Naive thymus-derived CD8-positive, alpha-beta T cell (primary cell): Measurements from ENCODE around the gene KRTAP3-3. TPM values are rescaled to one million over a fixed set of nuclear protein-coding genes. Genes with fewer than 3 reads are reported as not detected.
A peak's percentile ranks its signal among the peaks of the same experiment; 100 is the strongest.

ENCODE experiments used
- ATAC-seq, 2 donors: fragments of 150-1000 bp; cut with Tn5 transposase in 1 of 2; sonication (Bioruptor Pico), chemical (Tn5 transposase) in 1 of 2; 1 replicate in 1 of 2; 2 replicates in 1 of 2; pipeline ENCODE4 v1.10.0; 2021; ENCODE audit warnings: mild to moderate bottlenecking in 2 of 2, moderate library complexity in 2 of 2
- POLR2A ChIA-PET: fragments of 350-600 bp; sonication (Branson Sonifier 250); formaldehyde crosslinking; loops from one replicate; lab custom pipeline; 2021; ENCODE audit warnings: antibody characterized with exemption; lab: Charles Lee
- DNase-seq, 10 donors: peaks; one replicate each; pipeline versions ENCODE4 v3.0.0 to v3.0.0-alpha.2; 2020 to 2022
- H3K27ac Mint-ChIP-seq, 10 donors: one replicate each; pipeline ENCODE4 v1.8.0; 2020 to 2022; ENCODE audit warnings: mild to moderate bottlenecking in 10 of 10, mixed read lengths in 10 of 10, moderate library complexity in 4 of 10, inconsistent platforms in 1 of 10
- H3K27me3 Mint-ChIP-seq, 5 donors: one replicate each; pipeline ENCODE4 v1.8.0; 2021 to 2022; ENCODE audit warnings: mixed read lengths in 5 of 5
- H3K36me3 Mint-ChIP-seq, 3 donors: one replicate each; pipeline ENCODE4 v1.8.0; 2020 to 2022; ENCODE audit warnings: mixed read lengths in 3 of 3, mild to moderate bottlenecking in 2 of 3, inconsistent platforms in 1 of 3
- H3K4me1 Mint-ChIP-seq, 4 donors: one replicate each; pipeline ENCODE4 v1.8.0; 2021 to 2022; ENCODE audit warnings: mixed read lengths in 4 of 4
- H3K4me3 Mint-ChIP-seq, 10 donors: one replicate each; pipeline ENCODE4 v1.8.0; 2020 to 2022; ENCODE audit warnings: mild to moderate bottlenecking in 10 of 10, mixed read lengths in 10 of 10, moderate library complexity in 6 of 10, inconsistent platforms in 1 of 10
- H3K9me3 Mint-ChIP-seq, 9 donors: one replicate each; pipeline ENCODE4 v1.8.0; 2020 to 2022; ENCODE audit warnings: mixed read lengths in 9 of 9, mild to moderate bottlenecking in 3 of 9, inconsistent platforms in 1 of 9, moderate library complexity in 1 of 9
- polyA plus RNA-seq, 3 donors: library from polyadenylated mRNA; unstranded; fragments of 300-500 nt; fragmentation: Illumina TruSeq; gene quantifications; one replicate each; pipeline ENCODE4 v1.2.3, GENCODE V29; 2021
- total RNA-seq, 8 experiments: library from RNA in 2 of 8; stranded (reverse) in 2 of 8; gene quantifications; one replicate each; pipeline ENCODE4 v1.2.3 and lab custom pipeline; 2021 to 2026

Gene KRTAP3-3
- total and polyA plus RNA-seq, 5 experiments from 2014 or later: not detected

DNA sequence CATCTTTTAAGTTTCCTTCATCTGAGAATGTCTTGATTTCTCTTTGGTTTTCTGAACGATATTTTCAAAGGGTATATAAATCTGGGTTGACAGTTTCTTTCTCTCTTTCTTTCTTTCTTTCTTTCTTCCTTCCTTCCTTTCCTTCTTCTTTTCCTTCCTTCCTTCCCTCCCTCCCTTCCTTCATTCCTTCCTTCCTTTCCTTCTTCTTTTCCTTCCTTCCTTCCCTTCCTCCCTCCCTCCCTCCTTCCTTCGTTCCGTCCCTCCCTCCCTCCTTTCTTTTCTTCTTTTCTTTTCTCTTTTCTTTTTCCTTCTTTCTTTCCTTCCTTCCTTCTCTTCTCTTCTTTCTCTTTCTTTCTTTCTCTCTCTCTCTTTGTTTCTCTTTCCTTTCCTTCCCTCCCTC is 19.6 kb downstream of the KRTAP3-3 start:
- Mint-ChIP-seq H3K27ac (no peak overlapping the region), H3K36me3 (no peaks in the 10 kb centered on the region), H3K4me1 (no peaks in the 10 kb centered on the region), H3K27me3 (peaks cover 6 to 24% (median 9%) of the 10 kb centered on the region in 5 donors), H3K9me3 (no peaks in the 10 kb centered on the region), H3K4me3 (no peak overlapping the region)
- POLR2A ChIA-PET: no interaction called here
- ATAC-seq (no peak), DNase-seq (no peak)

DNA sequence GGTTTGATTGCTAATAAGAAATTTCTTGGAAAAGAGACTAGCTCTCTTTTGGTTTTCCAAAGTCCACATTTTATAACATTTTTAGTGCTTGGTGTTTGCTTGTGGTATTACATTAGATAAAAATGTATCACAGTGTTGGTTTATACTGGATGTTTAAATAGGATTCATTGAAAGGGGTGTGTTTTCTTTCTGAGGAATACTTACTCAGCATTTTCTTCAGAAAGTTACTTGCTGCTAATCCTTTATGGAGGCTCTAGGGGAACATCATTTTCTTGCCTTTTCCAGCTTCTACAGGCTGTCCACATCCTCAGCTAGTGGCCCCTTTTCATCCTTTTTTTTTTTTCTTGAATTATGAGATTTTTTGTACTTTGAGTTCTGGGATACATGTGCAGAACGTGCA is 26.4 kb downstream of the KRTAP3-3 start:
- DNase-seq: no peak
- H3K4me1 Mint-ChIP-seq: peaks cover 0 to 1% (median 0%) of the 10 kb centered on the region in 4 donors
- H3K36me3 Mint-ChIP-seq: peaks cover 0 to 6% (median 0%) of the 10 kb centered on the region in 3 donors
- no peak for ATAC-seq
- no peak overlapping the region for H3K27ac Mint-ChIP-seq
- peaks cover 0 to 4% (median 0%) of the 10 kb centered on the region in 9 donors for H3K9me3 Mint-ChIP-seq
- POLR2A ChIA-PET: no interaction called here
- no peak overlapping the region for H3K4me3 Mint-ChIP-seq
- H3K27me3 Mint-ChIP-seq: peaks cover 0 to 13% (median 9%) of the 10 kb centered on the region in 5 donors

DNA sequence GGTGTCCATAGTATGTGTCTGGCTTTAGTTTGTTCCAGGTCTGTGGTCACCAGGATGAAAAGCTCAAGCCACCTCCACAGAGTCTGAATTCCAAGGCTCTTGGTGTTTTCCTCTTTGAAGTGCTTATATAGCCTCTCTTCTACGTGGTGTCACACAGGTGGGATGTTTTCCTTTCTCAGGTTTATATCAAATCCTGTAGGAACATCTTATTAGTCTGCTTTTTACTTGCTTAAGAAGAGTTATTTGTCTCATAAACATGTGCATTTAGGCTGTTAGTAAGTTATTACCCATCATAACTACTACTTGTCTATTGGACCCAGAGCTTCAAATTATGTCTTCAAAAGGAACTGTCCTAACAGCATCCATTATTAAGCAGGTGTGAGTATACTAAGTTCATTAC is 27.1 kb downstream of the KRTAP3-3 start, which contains the start of gene KRT39:
Gene KRT39, minus strand, starts transcription at position 101 of the 400 bp plus-strand sequence. Its CDS starts 92 bp downstream, at position 9.
- H3K4me3 Mint-ChIP-seq: no peak within 1 kb of the TSS
- POLR2A ChIA-PET: no interaction called here
- H3K27ac Mint-ChIP-seq: no peak within 1 kb of the TSS
- peaks cover 0 to 6% (median 0%) of the 10 kb centered on the region in 3 donors for H3K36me3 Mint-ChIP-seq
- ATAC-seq: no peak
- H3K4me1 Mint-ChIP-seq: peaks cover 0 to 1% (median 0%) of the 10 kb centered on the region in 4 donors
- DNase-seq: no peak
- H3K27me3 Mint-ChIP-seq: peaks cover 0 to 13% (median 9%) of the 10 kb centered on the region in 5 donors
- H3K9me3 Mint-ChIP-seq: peaks cover 0 to 4% (median 0%) of the 10 kb centered on the region in 9 donors

DNA sequence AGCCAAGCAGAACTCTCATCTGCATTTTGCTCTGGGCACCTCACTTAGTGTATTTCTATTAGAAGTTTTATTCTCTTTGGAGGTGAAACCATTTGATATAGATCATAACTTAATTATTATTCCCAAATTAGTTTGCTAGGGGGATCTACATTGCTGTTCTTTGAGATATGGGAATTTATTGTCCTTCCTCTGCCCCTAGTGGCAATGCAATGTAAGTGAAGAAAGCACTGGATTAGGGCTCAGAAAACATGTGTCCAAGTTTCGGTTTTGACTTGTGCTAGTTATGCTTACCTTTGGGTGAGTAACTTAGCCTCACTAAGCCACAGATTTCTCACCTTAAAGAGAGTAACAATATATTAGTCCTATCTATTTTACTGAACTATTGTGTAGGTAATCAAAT is 30.1 kb downstream of the KRTAP3-3 start:
- Mint-ChIP-seq H3K27me3 (peaks cover 0 to 21% (median 12%) of the 10 kb centered on the region in 5 donors), H3K36me3 (peaks cover 0 to 6% (median 0%) of the 10 kb centered on the region in 3 donors), H3K4me1 (peaks cover 0 to 1% (median 0%) of the 10 kb centered on the region in 4 donors), H3K4me3 (no peak overlapping the region), H3K9me3 (peaks cover 0 to 4% (median 0%) of the 10 kb centered on the region in 9 donors), H3K27ac (no peak overlapping the region)
- POLR2A ChIA-PET: no interaction called here
- no peak for ATAC-seq
- peak in 1 of 10 donors; percentile 3 for DNase-seq

DNA sequence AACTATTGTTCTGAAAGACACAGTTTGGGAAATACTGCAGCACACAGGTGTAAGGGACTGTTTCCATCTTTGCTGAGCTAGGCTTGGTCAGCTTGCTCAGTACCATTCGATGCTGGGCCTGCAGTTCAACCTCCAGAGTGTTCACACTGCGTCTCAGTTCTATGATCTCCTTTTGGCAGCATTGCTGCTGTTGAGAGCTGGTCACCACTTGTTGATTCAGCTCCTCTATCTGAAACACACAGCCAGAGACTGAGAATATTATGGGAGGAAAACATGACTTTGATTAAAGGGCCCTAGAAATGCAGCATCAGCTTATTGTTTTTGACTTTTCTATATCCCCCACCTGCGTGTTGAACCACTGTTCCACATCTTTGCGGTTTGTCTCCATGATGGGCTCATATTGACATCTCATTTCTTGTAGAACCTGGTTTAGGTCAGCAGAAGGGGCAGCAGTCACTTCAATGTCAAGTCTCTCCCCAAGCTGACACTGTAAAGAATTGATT is 31.9 kb downstream of the KRTAP3-3 start:
- POLR2A ChIA-PET: no interaction called here
- H3K4me1 Mint-ChIP-seq: peaks cover 0 to 1% (median 0%) of the 10 kb centered on the region in 4 donors
- no peak overlapping the region for H3K4me3 Mint-ChIP-seq

DNA sequence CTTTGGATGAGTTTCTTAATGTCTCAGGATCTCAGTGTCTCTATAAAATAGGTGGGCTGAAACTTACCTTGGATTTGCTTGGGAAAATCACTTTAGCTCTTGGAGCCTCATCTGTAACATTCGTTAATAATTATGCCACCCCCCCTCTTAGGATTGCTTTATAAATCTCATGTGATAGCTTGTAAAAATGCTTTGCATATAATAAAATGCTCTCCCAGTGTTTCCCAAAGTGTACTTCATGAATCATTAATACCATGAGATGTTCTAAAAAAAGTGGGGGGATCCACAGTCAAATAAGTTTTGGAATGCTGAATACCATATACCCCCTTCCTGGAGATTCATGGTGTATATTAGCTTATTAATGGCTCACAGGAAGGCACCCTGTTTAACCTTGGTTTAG is 32.4 kb downstream of the KRTAP3-3 start:
- H3K36me3 Mint-ChIP-seq: peaks cover 0 to 6% (median 0%) of the 10 kb centered on the region in 3 donors
- DNase-seq: no peak
- peaks cover 0 to 23% (median 6%) of the 10 kb centered on the region in 5 donors for H3K27me3 Mint-ChIP-seq
- H3K9me3 Mint-ChIP-seq: peaks cover 0 to 4% (median 0%) of the 10 kb centered on the region in 9 donors
- H3K4me1 Mint-ChIP-seq: peaks cover 0 to 1% (median 0%) of the 10 kb centered on the region in 4 donors
- no peak overlapping the region for H3K4me3 Mint-ChIP-seq
- no peak for ATAC-seq
- POLR2A ChIA-PET: no interaction called here
- H3K27ac Mint-ChIP-seq: no peak overlapping the region

More for the DNA sequence above, 31.9 kb downstream of the KRTAP3-3 start:
- Mint-ChIP-seq H3K36me3 (peaks cover 0 to 6% (median 0%) of the 10 kb centered on the region in 3 donors), H3K27me3 (peaks cover 0 to 21% (median 6%) of the 10 kb centered on the region in 5 donors), H3K9me3 (peaks cover 0 to 4% (median 0%) of the 10 kb centered on the region in 9 donors), H3K27ac (no peak overlapping the region)
- ATAC-seq: no peak
- no peak for DNase-seq

DNA sequence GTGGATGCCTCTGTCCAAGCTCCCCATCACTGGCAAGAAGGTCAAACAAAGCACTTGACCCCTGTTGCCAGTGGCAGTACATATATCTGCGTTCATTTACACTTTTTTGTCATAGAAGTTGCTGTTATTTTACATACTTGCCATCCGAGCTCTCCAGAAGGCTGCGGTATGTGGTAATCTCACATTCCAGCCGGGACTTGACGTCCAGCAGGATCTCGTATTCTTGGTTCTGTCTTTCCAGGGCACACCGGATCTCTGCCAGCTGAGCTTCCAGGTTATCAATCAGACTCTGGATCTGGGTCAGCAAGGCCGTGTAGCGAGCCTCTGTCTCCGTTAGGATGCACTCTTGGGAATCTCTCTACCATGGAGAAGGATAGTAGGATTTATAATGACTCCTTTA is 33.8 kb downstream of the KRTAP3-3 start:
- no peak overlapping the region for H3K4me3 Mint-ChIP-seq
- ATAC-seq (no peak), DNase-seq (no peak)
- H3K27me3 Mint-ChIP-seq: peaks cover 3 to 37% (median 6%) of the 10 kb centered on the region in 5 donors
- H3K27ac Mint-ChIP-seq: no peak overlapping the region
- peaks cover 0 to 6% (median 0%) of the 10 kb centered on the region in 3 donors for H3K36me3 Mint-ChIP-seq
- H3K4me1 Mint-ChIP-seq: peaks cover 0 to 1% (median 0%) of the 10 kb centered on the region in 4 donors
- H3K9me3 Mint-ChIP-seq: no peaks in the 10 kb centered on the region
- POLR2A ChIA-PET: no interaction called here

DNA sequence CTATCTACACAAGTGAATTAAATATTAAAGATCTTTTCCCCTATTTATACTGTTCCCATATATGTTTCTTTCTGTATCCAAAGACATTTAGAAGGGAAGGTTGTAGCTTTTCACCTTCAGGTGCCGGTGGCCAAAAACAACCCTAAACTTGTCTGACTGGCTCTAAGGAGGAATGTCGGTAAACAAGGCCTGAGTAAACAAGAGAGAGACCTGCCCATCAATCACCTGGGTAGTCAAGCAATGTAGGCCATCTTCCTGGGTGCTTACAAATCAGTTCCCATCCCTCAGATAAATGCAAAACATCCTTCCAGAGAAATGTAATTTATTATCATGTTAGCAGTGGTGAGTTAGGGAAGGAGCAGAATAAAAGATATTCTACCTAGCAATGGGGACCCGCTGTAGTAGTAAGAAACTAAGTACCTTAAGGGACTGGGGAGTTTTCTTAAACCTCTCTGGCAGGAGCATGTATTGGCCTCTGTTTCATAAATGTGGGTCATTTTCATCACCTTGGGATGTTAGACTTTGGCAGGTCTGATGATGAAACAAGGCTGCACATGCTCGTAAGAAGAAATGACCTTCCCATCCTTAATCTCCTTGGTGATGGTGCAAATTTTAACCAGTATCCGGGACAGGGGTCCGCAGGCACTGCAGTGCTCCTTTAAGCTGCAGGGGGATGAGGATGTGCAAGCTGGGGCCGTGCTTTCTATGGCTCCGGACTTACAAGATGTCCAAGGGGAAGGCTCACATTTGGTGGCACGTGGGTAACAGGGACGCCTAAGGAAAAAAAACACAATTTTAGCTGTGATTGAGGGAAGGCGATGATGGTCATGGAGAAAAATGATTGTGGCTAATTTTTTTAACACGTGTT is 35.6 kb downstream of the KRTAP3-3 start:
- ATAC-seq: no peak
- Mint-ChIP-seq H3K4me1 (no peaks in the 10 kb centered on the region), H3K27ac (no peak overlapping the region), H3K9me3 (no peaks in the 10 kb centered on the region), H3K27me3 (peaks cover 4 to 55% (median 16%) of the 10 kb centered on the region in 5 donors), H3K4me3 (no peak overlapping the region), H3K36me3 (no peaks in the 10 kb centered on the region)
- no peak for DNase-seq
- POLR2A ChIA-PET: no interaction called here

DNA sequence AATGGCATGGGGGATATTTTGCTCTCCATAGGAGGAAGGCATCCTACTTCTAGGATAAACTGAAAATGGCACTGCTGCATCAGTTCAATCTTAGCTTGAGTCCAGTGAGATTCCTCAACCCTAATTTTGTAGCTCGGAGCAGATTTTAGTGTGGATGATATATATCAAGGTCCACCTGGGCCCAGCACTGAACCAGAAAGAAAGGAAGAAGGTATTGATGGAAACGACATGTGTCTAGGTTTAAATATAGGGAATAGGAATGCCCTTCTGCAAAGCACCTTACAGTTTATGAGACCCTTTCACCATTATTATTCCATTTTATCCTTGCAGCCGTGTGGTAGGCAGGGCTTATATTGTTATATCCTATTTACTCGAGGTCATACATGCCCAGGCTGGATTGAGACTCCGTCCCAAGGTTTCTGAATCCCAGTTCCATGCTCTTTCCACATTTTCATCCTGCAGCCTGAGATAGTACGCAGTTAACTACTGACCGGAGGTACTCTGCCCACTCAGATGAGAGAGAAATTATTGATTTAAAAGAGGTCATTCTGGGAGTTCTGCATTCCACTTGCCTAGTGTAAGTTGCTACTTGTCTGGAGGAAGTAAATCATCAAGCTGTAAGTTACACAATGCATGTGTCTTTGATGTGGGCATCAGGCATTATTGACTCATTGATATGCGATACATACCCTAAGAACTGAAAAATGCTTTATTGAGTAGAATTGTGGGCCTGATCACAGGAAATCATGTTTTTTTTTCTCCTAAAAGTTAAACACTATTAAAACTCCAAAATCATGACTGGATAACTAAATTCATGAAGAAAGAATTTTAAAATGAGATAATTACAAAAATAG is 37.3 kb downstream of the KRTAP3-3 start:
- no peak for ATAC-seq
- Mint-ChIP-seq H3K9me3 (no peaks in the 10 kb centered on the region), H3K27me3 (peaks cover 6 to 55% (median 18%) of the 10 kb centered on the region in 5 donors), H3K4me1 (no peaks in the 10 kb centered on the region), H3K27ac (peak overlapping the region in 1 of 10 donors; percentile 4), H3K4me3 (no peak overlapping the region), H3K36me3 (no peaks in the 10 kb centered on the region)
- POLR2A ChIA-PET: no interaction called here
- no peak for DNase-seq

DNA sequence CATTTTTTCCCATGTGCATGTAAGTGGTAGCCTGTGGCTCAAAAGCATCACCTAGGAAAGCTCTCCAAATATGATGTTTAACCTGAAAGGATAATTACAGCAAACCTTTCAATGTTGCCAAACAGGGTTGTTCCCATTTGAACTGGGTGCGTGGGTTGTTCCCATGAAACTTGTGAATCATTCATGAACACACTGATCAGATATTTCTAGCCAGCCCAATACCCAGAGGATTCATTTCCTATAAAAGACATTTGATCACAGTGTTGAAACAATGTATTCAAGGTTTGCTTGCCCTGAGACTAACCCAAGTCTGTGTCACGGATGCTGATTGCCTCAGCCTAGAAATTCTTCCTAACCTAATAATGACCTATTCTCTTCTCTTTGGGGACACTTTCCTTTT is 40.1 kb downstream of the KRTAP3-3 start:
- DNase-seq: no peak
- H3K27me3 Mint-ChIP-seq: peaks cover 24 to 63% (median 28%) of the 10 kb centered on the region in 5 donors

DNA sequence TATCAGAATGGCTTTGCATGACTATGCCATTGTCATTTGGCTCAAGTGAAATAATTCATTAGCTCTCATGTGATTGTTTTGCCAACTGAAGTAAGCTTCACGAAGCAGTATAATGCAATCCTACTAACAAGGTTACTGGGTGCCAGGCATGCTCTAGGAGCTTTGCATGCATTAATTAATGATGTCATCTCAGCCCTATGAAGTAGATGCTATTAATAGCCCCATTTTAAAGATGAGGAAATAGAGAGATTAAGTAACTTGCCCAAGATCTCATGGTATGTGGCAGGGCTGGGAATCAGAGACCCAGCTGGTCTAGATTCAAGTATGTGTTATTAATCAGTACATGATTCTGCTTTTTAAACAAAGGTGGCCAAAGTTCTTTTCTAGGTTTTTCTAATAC is 41.3 kb downstream of the KRTAP3-3 start:
- Mint-ChIP-seq H3K4me3 (no peak overlapping the region), H3K36me3 (peaks cover 0 to 3% (median 0%) of the 10 kb centered on the region in 3 donors), H3K27me3 (peaks cover 26 to 75% (median 37%) of the 10 kb centered on the region in 5 donors), H3K4me1 (peaks cover 0 to 4% (median 0%) of the 10 kb centered on the region in 4 donors), H3K27ac (no peak overlapping the region), H3K9me3 (no peaks in the 10 kb centered on the region)
- ATAC-seq (no peak), DNase-seq (no peak)
- POLR2A ChIA-PET: no interaction called here

More for the DNA sequence above, 40.1 kb downstream of the KRTAP3-3 start:
- Mint-ChIP-seq H3K4me1 (peaks cover 0 to 3% (median 0%) of the 10 kb centered on the region in 4 donors), H3K36me3 (peaks cover 0 to 3% (median 0%) of the 10 kb centered on the region in 3 donors), H3K9me3 (no peaks in the 10 kb centered on the region), H3K4me3 (no peak overlapping the region), H3K27ac (no peak overlapping the region)
- POLR2A ChIA-PET: no interaction called here
- no peak for ATAC-seq

DNA sequence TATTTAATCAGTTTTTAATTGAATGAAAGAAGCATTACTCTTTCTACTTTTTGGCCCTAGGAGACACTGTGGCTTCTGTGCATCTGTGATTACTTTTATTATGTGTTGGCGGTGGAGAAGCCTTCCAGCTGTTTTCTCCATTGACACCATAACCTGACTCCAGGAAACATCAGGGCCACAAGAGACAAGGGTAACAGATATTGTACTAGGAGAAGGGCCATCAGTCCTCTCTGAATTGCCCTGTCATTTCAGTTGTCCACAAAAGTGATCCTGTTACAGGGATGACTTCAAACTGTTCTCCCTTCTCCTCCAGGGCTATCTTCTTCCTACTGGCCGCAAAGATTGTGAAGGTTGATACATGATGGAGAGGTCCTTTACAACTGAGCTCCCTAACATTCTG is 41.8 kb downstream of the KRTAP3-3 start:
- peaks cover 29 to 77% (median 40%) of the 10 kb centered on the region in 5 donors for H3K27me3 Mint-ChIP-seq
- POLR2A ChIA-PET: no interaction called here

More for the DNA sequence above, 41.8 kb downstream of the KRTAP3-3 start:
- Mint-ChIP-seq H3K27ac (no peak overlapping the region), H3K4me1 (peaks cover 0 to 4% (median 0%) of the 10 kb centered on the region in 4 donors), H3K9me3 (no peaks in the 10 kb centered on the region), H3K36me3 (peaks cover 0 to 3% (median 0%) of the 10 kb centered on the region in 3 donors), H3K4me3 (no peak overlapping the region)
- no peak for DNase-seq
- ATAC-seq: no peak
